GM12878 (cell line): ENCODE data around the gene ISOC2. TPM values are rescaled to one million over a fixed set of nuclear protein-coding genes. Genes with fewer than 3 reads are reported as not detected.

ENCODE experiments used
- ATAC-seq: fragments of 200-7000 bp; cut with Tn5 transposase; 3 replicates; pipeline ENCODE4 v1.9.1; 2020; ENCODE audit warnings: mild to moderate bottlenecking, moderate library complexity
- BruUV-seq: library from RNA; stranded (reverse); fragments of 400-500 nt; replicated peaks from 2 replicates; lab custom pipeline; 2021; lab: Mats Ljungman, UMichigan
- CTCF ChIA-PET: fragments of 300-600 bp; sonication (Branson Sonifier 250); formaldehyde crosslinking; extraction: SDS; loops from one replicate; lab custom pipeline; 2021; ENCODE audit warnings: inconsistent platforms; lab: Yijun Ruan, JAX
- POLR2A ChIA-PET: fragments of 350-600 bp; formaldehyde crosslinking; extraction: SDS; loops from one replicate; lab custom pipeline; 2021; ENCODE audit warnings: inconsistent platforms; lab: Charles Lee
- RAD21 ChIA-PET: fragments of 300-600 bp; sonication (Branson Sonifier 250); formaldehyde crosslinking; loops from one replicate; lab custom pipeline; 2023; ENCODE audit warnings: antibody characterized with exemption; ENCODE audit not compliant: unreplicated experiment; lab: Charles Lee
- SMC1A ChIA-PET: fragments of 300-600 bp; sonication (Branson Sonifier 250); formaldehyde crosslinking; loops from one replicate; lab custom pipeline; 2023; ENCODE audit not compliant: unreplicated experiment, uncharacterized antibody; lab: Charles Lee
- DNase-seq: peaks from one replicate; pipeline ENCODE4 v3.0.0-alpha.2; 2011; ENCODE audit warnings: low read depth, low spot score
- FAIRE-seq: peaks from 3 replicates; lab custom pipeline; 2011; peaks lifted over from hg19 to GRCh38; lab: Jason Lieb, UNC
- H2AFZ ChIP-seq: 2 replicates; pipeline ENCODE4 v1.6.0; 2011; ENCODE audit warnings: low read depth, low read length, control low read depth; ENCODE audit not compliant: control insufficient read depth
- H3K27ac ChIP-seq: 2 replicates; pipeline ENCODE4 v1.5.1; 2011; ENCODE audit warnings: control low read depth; ENCODE audit not compliant: control insufficient read depth, insufficient read depth
- H3K27me3 ChIP-seq, 2 experiments: replicated peaks in 1 of 2; 2 replicates each; pipeline versions ENCODE4 v1.6.0 to v1.6.1; 2011; ENCODE audit warnings: low read length in 1 of 2; ENCODE audit not compliant: control insufficient read depth in 2 of 2, insufficient read depth in 2 of 2
- H3K36me3 ChIP-seq, 2 experiments: 2 replicates each; pipeline ENCODE4 v1.5.1; 2011; ENCODE audit warnings: low read length in 1 of 2; ENCODE audit not compliant: control insufficient read depth in 2 of 2, insufficient read depth in 2 of 2
- H3K4me1 ChIP-seq: 2 replicates; pipeline ENCODE4 v1.6.1; 2011; ENCODE audit warnings: mild to moderate bottlenecking, low read length, moderate library complexity, mixed read lengths; ENCODE audit not compliant: control insufficient read depth, insufficient read depth
- H3K4me2 ChIP-seq: 2 replicates; pipeline ENCODE4 v1.6.0; 2011; ENCODE audit warnings: control low read depth; ENCODE audit not compliant: control insufficient read depth, insufficient read depth
- H3K4me3 ChIP-seq: fragments of 200-600 bp; sonication (generic); 2 replicates; pipeline ENCODE4 v1.5.1; 2016
- H3K79me2 ChIP-seq: 2 replicates; pipeline ENCODE4 v1.6.0; 2011; ENCODE audit warnings: low read length; ENCODE audit not compliant: control insufficient read depth, insufficient read depth
- H3K9ac ChIP-seq: 2 replicates; pipeline ENCODE4 v1.8.0; 2011; ENCODE audit warnings: low read length, control low read depth, mixed read lengths; ENCODE audit not compliant: control insufficient read depth, insufficient read depth
- H3K9me3 ChIP-seq: replicated peaks from 3 replicates; pipeline ENCODE4 v1.5.1; 2011; ENCODE audit warnings: mild to moderate bottlenecking, low read length; ENCODE audit not compliant: control insufficient read depth, insufficient read depth
- H4K20me1 ChIP-seq: 2 replicates; pipeline ENCODE4 v1.6.0; 2011; ENCODE audit not compliant: control insufficient read depth, insufficient read depth
- E2F8 ChIP-seq: fragments of 450-650 bp; IDR thresholded peaks from 2 replicates; pipeline ENCODE4 v1.6.1; 2018; ENCODE audit warnings: mild to moderate bottlenecking, low read depth, moderate library complexity; ENCODE audit not compliant: partially characterized antibody
- REST ChIP-seq: IDR thresholded peaks from 2 replicates; pipeline ENCODE4 v1.6.1; 2012; ENCODE audit warnings: mild to moderate bottlenecking, low read depth, low read length
- SREBF1 ChIP-seq: IDR thresholded peaks from 2 replicates; pipeline ENCODE4 v1.6.1; 2012; ENCODE audit warnings: mild to moderate bottlenecking, low read length
- SUPT20H ChIP-seq: IDR thresholded peaks from 2 replicates; pipeline ENCODE4 v1.6.1; 2011; ENCODE audit warnings: low read depth, mild to moderate bottlenecking, low read length, moderate library complexity, borderline replicate concordance; ENCODE audit not compliant: control insufficient read depth
- WGBS: methylation state at CpG from one replicate; pipeline ENCODE4 v1.1.6; 2016; ENCODE audit warnings: low lambda C conversion rate; ENCODE audit not compliant: insufficient replicate concordance, insufficient coverage; ENCODE audit errors: missing lambda C conversion rate; 5-methylcytosine and 5-hydroxymethylcytosine counted together
- in situ Hi-C: fragments of 300-500 bp; cut with MboI; formaldehyde crosslinking; loops from 9 replicates; pipeline ENCODE4 v1.14.3; 2018; ENCODE audit warnings: mixed read lengths
- intact Hi-C: fragments of 100-400 bp; cut with micrococcal nuclease; formaldehyde crosslinking; loops from one replicate; pipeline ENCODE4 v1.14.2; 2022; ENCODE audit not compliant: unreplicated experiment
- polyA plus RNA-seq, 11 experiments: library from polyadenylated mRNA; depleted of rRNA in 4 of 11; unstranded in 6 of 11; stranded (reverse) in 5 of 11; fragments of >200 nt; fragmentation: Nextera tagmentation in 4 of 11; fragmentation: Illumina TruSeq in 1 of 11; extraction: Ambion mirVana in 4 of 11; extraction: Trizol in 1 of 11; gene quantifications; 1 replicate in 1 of 11; 2 replicates in 10 of 11; pipeline versions ENCODE4 v1.2.1 to v1.2.3, GENCODE V29; 2011 to 2016; ENCODE audit warnings: inconsistent platforms in 2 of 11, missing spikeins in 2 of 11, low read depth in 1 of 11
- total RNA-seq, 4 experiments: library from RNA; depleted of rRNA in 3 of 4; stranded (reverse); fragments of >200 nt in 3 of 4; fragmentation: Illumina TruSeq in 1 of 4; extraction: Trizol in 1 of 4; gene quantifications; 2 replicates each; pipeline versions ENCODE4 v1.2.1 to v1.2.3, GENCODE V29; 2013 to 2021
- TF ChIP-seq, protein P1 (sequence below): fragments of 450-650 bp; IDR thresholded peaks from 2 replicates; pipeline ENCODE4 v1.6.1; 2017; ENCODE audit warnings: mild to moderate bottlenecking, low read depth, inconsistent platforms; ENCODE audit not compliant: poor library complexity, severe bottlenecking

Gene ISOC2
- total and polyA plus RNA-seq, 10 of the 15 experiments (the other 5 are each of a cell fraction or from before 2014, with no cell fraction given): 0.72 to 238 (median 56.9) TPM

DNA sequence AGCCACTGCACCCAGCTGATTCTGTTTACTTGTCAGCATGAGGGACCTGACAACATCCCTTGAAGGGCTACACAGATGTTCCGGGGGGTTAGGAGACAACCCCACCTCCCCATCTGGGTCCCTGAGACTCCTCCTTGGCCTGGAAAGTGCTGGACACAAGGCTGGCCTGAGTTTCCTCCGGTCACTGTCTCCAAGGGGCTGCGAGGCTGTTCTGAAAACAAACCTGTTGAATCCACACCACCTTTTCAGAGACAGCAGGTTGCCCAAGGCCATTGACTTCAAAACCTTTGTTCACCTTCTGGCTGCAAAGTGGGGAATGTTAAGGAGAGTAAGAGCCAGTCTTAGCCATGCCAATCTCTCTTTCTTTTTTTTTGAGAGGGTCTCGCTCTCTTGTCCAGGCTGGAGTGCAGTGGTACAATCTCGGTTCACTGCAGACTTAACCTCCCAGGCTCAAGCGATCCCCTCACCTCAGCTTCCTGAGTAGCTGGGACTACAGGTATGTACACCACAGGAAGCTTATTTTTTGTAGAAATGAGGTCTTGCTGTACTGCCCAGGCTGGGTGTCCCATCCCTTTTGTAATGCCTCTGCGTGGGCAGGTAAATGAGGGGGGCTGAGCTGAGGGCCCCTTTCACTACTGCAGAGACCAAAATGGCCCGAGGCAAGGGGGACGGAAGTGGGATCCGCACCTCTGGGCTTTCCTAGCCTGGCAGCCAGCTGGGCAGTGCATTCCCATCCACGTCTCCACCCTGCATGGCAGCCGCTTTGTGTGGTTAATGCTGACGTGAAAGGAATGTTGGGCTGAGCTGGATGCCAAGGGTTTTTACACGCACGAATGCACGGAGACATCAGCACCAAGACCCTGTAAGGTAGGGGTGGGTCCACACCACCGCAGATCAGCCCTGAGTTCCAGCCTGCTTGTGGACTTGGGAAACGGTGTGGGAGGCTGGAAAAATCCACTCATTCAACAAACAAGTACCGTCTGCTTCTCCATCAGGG is 13.1 kb upstream of the ISOC2 start (continued):
- TF ChIP-seq, protein P1, sequence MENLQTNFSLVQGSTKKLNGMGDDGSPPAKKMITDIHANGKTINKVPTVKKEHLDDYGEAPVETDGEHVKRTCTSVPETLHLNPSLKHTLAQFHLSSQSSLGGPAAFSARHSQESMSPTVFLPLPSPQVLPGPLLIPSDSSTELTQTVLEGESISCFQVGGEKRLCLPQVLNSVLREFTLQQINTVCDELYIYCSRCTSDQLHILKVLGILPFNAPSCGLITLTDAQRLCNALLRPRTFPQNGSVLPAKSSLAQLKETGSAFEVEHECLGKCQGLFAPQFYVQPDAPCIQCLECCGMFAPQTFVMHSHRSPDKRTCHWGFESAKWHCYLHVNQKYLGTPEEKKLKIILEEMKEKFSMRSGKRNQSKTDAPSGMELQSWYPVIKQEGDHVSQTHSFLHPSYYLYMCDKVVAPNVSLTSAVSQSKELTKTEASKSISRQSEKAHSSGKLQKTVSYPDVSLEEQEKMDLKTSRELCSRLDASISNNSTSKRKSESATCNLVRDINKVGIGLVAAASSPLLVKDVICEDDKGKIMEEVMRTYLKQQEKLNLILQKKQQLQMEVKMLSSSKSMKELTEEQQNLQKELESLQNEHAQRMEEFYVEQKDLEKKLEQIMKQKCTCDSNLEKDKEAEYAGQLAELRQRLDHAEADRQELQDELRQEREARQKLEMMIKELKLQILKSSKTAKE: no peak
- TF ChIP-seq, all 136 proteins: peak for 0

DNA sequence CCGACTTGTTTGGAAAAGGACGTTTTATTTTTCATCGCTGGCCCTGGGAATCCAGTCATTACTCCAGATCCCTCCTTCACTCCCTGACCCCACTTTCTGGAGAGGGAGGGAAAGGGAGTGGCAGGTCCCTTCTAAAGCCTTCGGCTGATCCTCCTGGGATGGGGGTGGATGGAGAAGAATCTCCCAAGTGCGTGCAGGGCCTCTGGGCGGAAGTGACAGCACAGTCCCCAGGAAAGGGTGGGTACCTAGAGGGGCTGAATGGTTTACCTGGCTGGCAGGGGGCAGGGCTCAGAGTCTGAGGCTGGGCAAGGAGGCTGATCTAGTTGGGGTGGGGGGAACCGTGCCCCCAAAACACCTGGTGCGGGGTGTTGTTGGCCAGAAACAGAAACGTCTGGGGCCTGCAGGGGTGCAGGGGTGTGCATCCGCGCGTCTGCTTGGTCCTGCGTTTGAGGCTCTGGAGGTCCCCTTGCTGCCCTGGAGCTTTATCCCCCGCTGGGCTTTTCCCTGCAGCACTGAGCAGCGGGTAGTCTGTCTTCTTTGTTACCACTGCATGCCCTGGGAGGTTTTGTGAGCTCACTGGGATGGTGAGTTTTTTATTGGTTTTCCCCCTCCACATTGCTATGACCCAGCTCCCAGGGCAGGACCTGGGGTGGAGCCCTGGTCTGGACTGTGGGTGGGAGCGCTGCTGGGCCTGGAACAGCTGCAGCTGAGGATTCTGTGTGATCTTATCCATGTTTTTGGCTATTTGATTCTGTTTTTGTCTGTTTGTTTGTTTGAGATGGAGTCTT is 12.0 kb upstream of the ISOC2 start:
- H3K79me2 ChIP-seq: peaks cover 6% of the 10 kb centered on the region
- intact Hi-C loops: no loop called here
- TF ChIP-seq REST (no peak), E2F8 (no peak), SREBF1 (no peak), SUPT20H (no peak)

More for the DNA sequence above, 12.0 kb upstream of the ISOC2 start:
- no peak overlapping the region for H3K4me2 ChIP-seq
- peaks cover 13% of the 10 kb centered on the region; the same call in 1 of the 2 replicates for H3K4me1 ChIP-seq
- no peaks in the 10 kb centered on the region for H4K20me1 ChIP-seq
- no peak overlapping the region for H3K9ac ChIP-seq
- DNase-seq: no peak
- H3K9me3 ChIP-seq: no peaks in the 10 kb centered on the region
- H3K27ac ChIP-seq: no peak overlapping the region
- no peak overlapping the region for H3K4me3 ChIP-seq
- ChIA-PET SMC1A (interaction anchor here (1.1 kb wide), 1 partner anchor 30 kb away, joined by 3 read pairs; no protein-coding TSS in a partner anchor), RAD21 (no interaction called here), POLR2A (no interaction called here), CTCF (interaction anchor here (0.7 to 1.8 kb wide), 2 partner anchors 31 to 32 kb away, joined by 3 to 9 read pairs; no protein-coding TSS in a partner anchor)
- no peak overlapping the region for H2AFZ ChIP-seq
- no TSS peak for BruUV-seq
- no peak for FAIRE-seq
- H3K27me3 ChIP-seq: no peaks in the 10 kb centered on the region
- WGBS: 62% methylated on average over 16 of the region's 16 CpGs
- ATAC-seq: no peak
- H3K36me3 ChIP-seq: no peaks in the 10 kb centered on the region
- in situ Hi-C loops: no loop called here
